Activated naive CD4-positive, alpha-beta T cell treated with anti-CD3 and anti-CD28 coated beads for 36 hours (primary cell): ENCODE measurements around the gene OR4D11. TPM values are rescaled to one million over a fixed set of nuclear protein-coding genes. Genes with fewer than 3 reads are reported as not detected.
A peak's percentile ranks its signal among the peaks of the same experiment; 100 is the strongest.
"Not testable (repeated sequence)": the region's sequence is repeated elsewhere in the genome, so short reads cannot be mapped to it uniquely, and the experiment has no call there.

Experiments used
- CTCF ChIA-PET: fragments of 350-600 bp; sonication (Branson Sonifier 250); formaldehyde crosslinking; loops from one replicate; lab custom pipeline; 2021; ENCODE audit warnings: antibody characterized with exemption; lab: Charles Lee
- DNase-seq: peaks from one replicate; pipeline ENCODE4 v3.0.0-alpha.2; 2020
- H3K27ac Mint-ChIP-seq: one replicate; pipeline ENCODE4 v1.8.0; 2021; ENCODE audit warnings: mild to moderate bottlenecking, mixed read lengths
- H3K27me3 Mint-ChIP-seq: one replicate; pipeline ENCODE4 v1.8.0; 2021; ENCODE audit warnings: low read depth, mixed read lengths
- H3K36me3 Mint-ChIP-seq: one replicate; pipeline ENCODE4 v1.8.0; 2021; ENCODE audit warnings: low read depth, mixed read lengths
- H3K4me1 Mint-ChIP-seq: one replicate; pipeline ENCODE4 v1.8.0; 2021; ENCODE audit warnings: low read depth, mixed read lengths
- H3K4me3 Mint-ChIP-seq: one replicate; pipeline ENCODE4 v1.8.0; 2021; ENCODE audit warnings: mild to moderate bottlenecking, moderate library complexity, mixed read lengths
- H3K9me3 Mint-ChIP-seq: one replicate; pipeline ENCODE4 v1.8.0; 2021; ENCODE audit warnings: mixed read lengths
- intact Hi-C: fragments of 100-400 bp; cut with micrococcal nuclease; formaldehyde crosslinking; loops from one replicate; pipeline ENCODE4 v1.15.1; 2023
- total RNA-seq, 2 experiments: library from RNA; stranded (reverse); gene quantifications; one replicate each; pipeline ENCODE4 v1.2.3, GENCODE V29; 2021

OR4D11 gene
- total RNA-seq: not detected

DNA sequence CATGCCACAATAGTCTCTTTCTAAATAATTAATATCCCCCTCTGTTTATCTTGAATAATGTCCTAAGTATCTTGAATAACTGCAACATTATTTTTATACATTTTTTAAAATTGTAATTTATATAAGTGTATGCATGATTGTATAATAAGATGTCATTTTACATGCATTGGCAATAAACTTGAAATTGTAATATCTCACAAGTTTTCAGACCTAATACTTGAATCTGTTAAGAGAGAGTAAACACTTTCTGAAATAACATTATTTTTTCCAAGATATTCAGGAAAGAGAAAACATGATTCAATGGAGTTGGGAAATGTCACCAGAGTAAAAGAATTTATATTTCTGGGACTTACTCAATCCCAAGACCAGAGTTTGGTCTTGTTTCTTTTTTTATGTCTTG is at the start of gene OR4D11:
OR4D11 (plus strand) TSS at position 301 of the 400 bp plus-strand sequence; CDS start at position 301, 0 bp downstream.
- no peaks in the 10 kb centered on the region for H3K9me3 Mint-ChIP-seq
- CTCF ChIA-PET: interaction anchor here (1.0 kb wide), 1 partner anchor 368 kb away, joined by 4 read pairs; no protein-coding TSS in a partner anchor
- DNase-seq: no peak
- no peak within 1 kb of the TSS for H3K27ac Mint-ChIP-seq
- H3K4me1 Mint-ChIP-seq: peaks cover 6% of the 10 kb centered on the region
- intact Hi-C loops: no loop called here
- H3K36me3 Mint-ChIP-seq: no peaks in the 10 kb centered on the region
- no peak within 1 kb of the TSS for H3K4me3 Mint-ChIP-seq
- H3K27me3 Mint-ChIP-seq: peaks cover 2% of the 10 kb centered on the region

- H3K27me3 Mint-ChIP-seq: peaks cover 3% of the 10 kb centered on the region
- no peak for DNase-seq
- H3K27ac Mint-ChIP-seq: no peak within 1 kb of the TSS
- CTCF ChIA-PET: interaction anchor here (0.6 kb wide), 2 partner anchors 10 to 326 kb away, joined by 3 read pairs; no protein-coding TSS in a partner anchor
- no peak within 1 kb of the TSS for H3K4me3 Mint-ChIP-seq
- intact Hi-C loops: no loop called here
- no peaks in the 10 kb centered on the region for H3K9me3 Mint-ChIP-seq
- no peaks in the 10 kb centered on the region for H3K36me3 Mint-ChIP-seq
- H3K4me1 Mint-ChIP-seq: no peaks in the 10 kb centered on the region
These were observed 46.7 kb upstream of the OR4D11 start, which contains the start of gene OR4D6 for GRCh38 chr11:59456661-59457060. TSS of gene OR4D6 (plus strand) at chr11:59456961. CDS start at chr11:59456961, 0 bp downstream.

DNA sequence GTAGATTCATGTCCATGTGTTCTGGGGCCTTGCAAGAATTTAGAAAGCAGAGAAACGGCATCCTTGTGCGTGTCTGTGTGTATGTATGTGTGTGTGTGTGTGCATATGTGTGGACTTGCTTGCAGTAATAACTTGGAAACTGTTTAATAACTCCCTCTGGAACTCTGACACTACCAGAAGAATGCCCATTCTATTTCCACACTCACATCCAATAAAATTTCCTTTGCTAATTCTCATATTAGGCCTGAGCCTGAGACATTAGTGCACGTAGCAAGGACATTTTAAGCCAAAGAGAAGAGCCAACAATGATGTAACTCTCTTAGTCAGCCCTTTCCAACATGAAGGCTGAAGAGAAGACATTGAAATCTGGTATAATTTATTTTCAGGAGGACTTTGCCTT is 43.5 kb upstream of the OR4D11 start:
- Mint-ChIP-seq H3K9me3 (no peaks in the 10 kb centered on the region), H3K27ac (no peak overlapping the region), H3K4me1 (no peaks in the 10 kb centered on the region), H3K4me3 (no peak overlapping the region), H3K27me3 (peaks cover 9% of the 10 kb centered on the region), H3K36me3 (no peaks in the 10 kb centered on the region)
- CTCF ChIA-PET: no interaction called here
- DNase-seq: no peak
- intact Hi-C loops: no loop called here

GRCh38 chr11:59463190-59463641 is 40.2 kb upstream of the OR4D11 start:
- H3K9me3 Mint-ChIP-seq: no peaks in the 10 kb centered on the region
- intact Hi-C loops: no loop called here
- no peak for DNase-seq
- no peaks in the 10 kb centered on the region for H3K36me3 Mint-ChIP-seq
- H3K4me3 Mint-ChIP-seq: no peak overlapping the region
- H3K4me1 Mint-ChIP-seq: no peaks in the 10 kb centered on the region
- H3K27me3 Mint-ChIP-seq: peaks cover 16% of the 10 kb centered on the region
- CTCF ChIA-PET: no interaction called here
- H3K27ac Mint-ChIP-seq: no peak overlapping the region

GRCh38 chr11:59473015-59473414 is 30.4 kb upstream of the OR4D11 start, which contains the start of gene OR4D10:
TSS of gene OR4D10 (plus strand) at chr11:59473315. CDS start at chr11:59477430, 4,115 bp downstream.
- intact Hi-C loops: no loop called here
- Mint-ChIP-seq H3K36me3 (no peaks in the 10 kb centered on the region), H3K27ac (no peak within 1 kb of the TSS), H3K4me3 (no peak within 1 kb of the TSS), H3K27me3 (peaks cover 12% of the 10 kb centered on the region), H3K4me1 (no peaks in the 10 kb centered on the region), H3K9me3 (no peaks in the 10 kb centered on the region)
- no peak for DNase-seq
- CTCF ChIA-PET: no interaction called here

DNA sequence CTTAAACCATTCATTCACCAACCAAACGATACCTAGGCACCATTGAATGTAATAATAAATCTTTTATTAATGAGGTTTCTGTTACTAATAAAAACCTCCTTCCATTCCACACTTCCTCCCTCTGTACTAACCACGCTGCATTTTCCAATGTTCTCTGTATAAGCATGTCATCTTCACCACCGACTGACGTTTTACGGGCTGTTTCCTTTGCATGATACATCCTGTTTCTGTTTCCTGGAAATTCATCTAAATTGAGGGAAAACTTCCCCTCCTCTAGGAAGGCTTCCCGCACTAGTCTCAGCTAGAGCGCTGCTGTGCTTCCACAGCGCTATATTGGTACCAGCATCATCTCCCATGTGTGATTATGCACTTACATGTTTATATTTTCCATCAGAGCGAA is 28.2 kb upstream of the OR4D11 start:
- Mint-ChIP-seq H3K9me3 (no peaks in the 10 kb centered on the region), H3K36me3 (no peaks in the 10 kb centered on the region), H3K4me3 (no peak overlapping the region), H3K27me3 (peaks cover 12% of the 10 kb centered on the region), H3K4me1 (no peaks in the 10 kb centered on the region), H3K27ac (no peak overlapping the region)
- no peak for DNase-seq
- CTCF ChIA-PET: no interaction called here
- intact Hi-C loops: no loop called here

GRCh38 chr11:59479906-59480305 is 23.5 kb upstream of the OR4D11 start:
- intact Hi-C loops: no loop called here
- no peaks in the 10 kb centered on the region for H3K9me3 Mint-ChIP-seq
- no peak overlapping the region for H3K4me3 Mint-ChIP-seq
- CTCF ChIA-PET: no interaction called here
- H3K27me3 Mint-ChIP-seq: peaks cover 4% of the 10 kb centered on the region
- no peaks in the 10 kb centered on the region for H3K4me1 Mint-ChIP-seq
- no peak overlapping the region for H3K27ac Mint-ChIP-seq
- no peak for DNase-seq
- no peaks in the 10 kb centered on the region for H3K36me3 Mint-ChIP-seq

- Mint-ChIP-seq H3K9me3 (no peaks in the 10 kb centered on the region), H3K27ac (no peak overlapping the region), H3K36me3 (no peaks in the 10 kb centered on the region), H3K4me3 (no peak overlapping the region), H3K4me1 (no peaks in the 10 kb centered on the region), H3K27me3 (peaks cover 2% of the 10 kb centered on the region)
- no peak for DNase-seq
- intact Hi-C loops: no loop called here
- CTCF ChIA-PET: no interaction called here
These were observed 23.0 kb upstream of the OR4D11 start for GRCh38 chr11:59480359-59480758.

DNA sequence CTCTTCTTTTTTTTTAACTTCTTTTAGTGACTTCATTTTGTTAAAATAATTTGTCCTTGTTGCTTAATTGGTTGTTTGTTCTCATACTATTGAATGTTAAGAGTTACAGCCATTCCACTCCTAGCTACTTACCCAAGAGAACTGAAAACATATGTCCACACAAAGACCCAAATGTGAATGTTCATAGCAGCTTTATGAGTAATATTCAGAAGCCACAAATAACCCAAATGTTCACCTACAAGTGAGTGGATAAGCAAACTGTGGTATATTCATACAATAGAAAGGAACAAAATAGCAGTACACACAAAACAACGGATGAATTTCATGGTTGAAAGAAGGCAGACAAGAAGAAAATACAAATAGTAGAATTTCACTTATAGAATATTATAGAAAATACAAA is 1.4 kb upstream of the OR4D11 start:
- H3K9me3 Mint-ChIP-seq: no peaks in the 10 kb centered on the region
- CTCF ChIA-PET: interaction anchor here (0.6 to 1.5 kb wide), 2 partner anchors 35 to 326 kb away, joined by 3 to 4 read pairs; no protein-coding TSS in a partner anchor
- H3K36me3 Mint-ChIP-seq: no peaks in the 10 kb centered on the region
- H3K27ac Mint-ChIP-seq: no peak overlapping the region
- DNase-seq: no peak
- peaks cover 4% of the 10 kb centered on the region for H3K27me3 Mint-ChIP-seq
- intact Hi-C loops: no loop called here
- no peak overlapping the region for H3K4me3 Mint-ChIP-seq
- peaks cover 6% of the 10 kb centered on the region for H3K4me1 Mint-ChIP-seq

GRCh38 chr11:59510941-59511589 is 7.7 kb downstream of the OR4D11 start, which contains the start of gene OR4D9:
TSS of gene OR4D9 (plus strand) at chr11:59511539. CDS start at chr11:59514913, 3,374 bp downstream.
- peak; percentile 29 for DNase-seq
- Mint-ChIP-seq H3K27ac (no peak within 1 kb of the TSS), H3K9me3 (no peaks in the 10 kb centered on the region), H3K27me3 (no peaks in the 10 kb centered on the region), H3K36me3 (no peaks in the 10 kb centered on the region), H3K4me1 (peaks cover 27% of the 10 kb centered on the region), H3K4me3 (no peak within 1 kb of the TSS)
- CTCF ChIA-PET: interaction anchor here (1.3 kb wide), 1 partner anchor 26 kb away, joined by 4 read pairs; no protein-coding TSS in a partner anchor
- intact Hi-C loops: no loop called here

- Mint-ChIP-seq H3K9me3 (no peaks in the 10 kb centered on the region), H3K36me3 (no peaks in the 10 kb centered on the region), H3K27ac (no peak overlapping the region), H3K4me1 (peaks cover 27% of the 10 kb centered on the region), H3K27me3 (no peaks in the 10 kb centered on the region), H3K4me3 (no peak overlapping the region)
- intact Hi-C loops: no loop called here
- CTCF ChIA-PET: interaction anchor here (1.3 kb wide), 1 partner anchor 26 kb away, joined by 4 read pairs; no protein-coding TSS in a partner anchor
- DNase-seq: no peak
These were observed 8.3 kb downstream of the OR4D11 start for GRCh38 chr11:59511675-59512074.

- DNase-seq, intact Hi-C loops, H3K27me3 Mint-ChIP-seq, H3K4me1 Mint-ChIP-seq, CTCF ChIA-PET, H3K9me3 Mint-ChIP-seq, H3K4me3 Mint-ChIP-seq, H3K36me3 Mint-ChIP-seq, H3K27ac Mint-ChIP-seq: not testable (repeated sequence)
These were observed 16.8 kb downstream of the OR4D11 start for GRCh38 chr11:59520139-59520538.

GRCh38 chr11:59520741-59521140 is 17.4 kb downstream of the OR4D11 start:
- Mint-ChIP-seq H3K36me3 (no peaks in the 10 kb centered on the region), H3K27me3 (no peaks in the 10 kb centered on the region), H3K27ac (no peak overlapping the region), H3K4me1 (no peaks in the 10 kb centered on the region), H3K4me3 (no peak overlapping the region), H3K9me3 (no peaks in the 10 kb centered on the region)
- no peak for DNase-seq
- CTCF ChIA-PET: no interaction called here
- intact Hi-C loops: no loop called here
